Measurements from ENCODE around the gene URM1.

The URM1 gene

GRCh38 chr9:128384801-128385495 is 13.8 kb downstream of the URM1 start:
- H3K4me3 ChIP-seq (ENCODE audit: low read depth, low read length): no peak overlapping the region

- H3K4me3 ChIP-seq (ENCODE audit: low read depth, low read length): no peak overlapping the region
Observed at GRCh38 chr9:128385496-128386460, 14.6 kb downstream of the URM1 start.

- H3K4me3 ChIP-seq (ENCODE audit: low read depth, low read length): no peak overlapping the region
Observed at GRCh38 chr9:128388150-128388549, 17.0 kb downstream of the URM1 start.

- no peak overlapping the region for H3K4me3 ChIP-seq (ENCODE audit: low read depth, low read length)
Observed at GRCh38 chr9:128389395-128390149, 18.4 kb downstream of the URM1 start.

GRCh38 chr9:128390150-128390812 is 19.1 kb downstream of the URM1 start:
- H3K4me3 ChIP-seq (ENCODE audit: low read depth, low read length): no peak overlapping the region

- H3K4me3 ChIP-seq (ENCODE audit: low read depth, low read length): no peak overlapping the region
Observed at GRCh38 chr9:128390813-128391711, 19.9 kb downstream of the URM1 start.

- H3K4me3 ChIP-seq (ENCODE audit: low read depth, low read length): no peak overlapping the region
Observed at GRCh38 chr9:128391956-128392301, 20.8 kb downstream of the URM1 start.

GRCh38 chr9:128392302-128393144 is 21.3 kb downstream of the URM1 start:
- peak overlapping the region; percentile 8 for H3K4me3 ChIP-seq (ENCODE audit: low read depth, low read length)

- H3K4me3 ChIP-seq (ENCODE audit: low read depth, low read length): peak overlapping the region; percentile 8
Observed at GRCh38 chr9:128393145-128393775, 22.1 kb downstream of the URM1 start.

GRCh38 chr9:128393970-128394369 is 22.8 kb downstream of the URM1 start:
- H3K4me3 ChIP-seq (ENCODE audit: low read depth, low read length): no peak overlapping the region

GRCh38 chr9:128394379-128395168 is 23.4 kb downstream of the URM1 start:
- no peak overlapping the region for H3K4me3 ChIP-seq (ENCODE audit: low read depth, low read length)

GRCh38 chr9:128396970-128397613 is 25.9 kb downstream of the URM1 start:
- no peak overlapping the region for H3K4me3 ChIP-seq (ENCODE audit: low read depth, low read length)

- H3K4me3 ChIP-seq (ENCODE audit: low read depth, low read length): no peak overlapping the region
Observed at GRCh38 chr9:128397831-128398230, 26.7 kb downstream of the URM1 start.

- H3K4me3 ChIP-seq (ENCODE audit: low read depth, low read length): no peak overlapping the region
Observed at GRCh38 chr9:128399861-128400260, 28.7 kb downstream of the URM1 start.

- H3K4me3 ChIP-seq (ENCODE audit: low read depth, low read length): no peak overlapping the region
Observed at GRCh38 chr9:128404560-128404959, 33.4 kb downstream of the URM1 start.

- H3K4me3 ChIP-seq (ENCODE audit: low read depth, low read length): no peak overlapping the region
Observed at GRCh38 chr9:128405077-128405779, 34.1 kb downstream of the URM1 start.

GRCh38 chr9:128405780-128406171 is 34.6 kb downstream of the URM1 start:
- H3K4me3 ChIP-seq (ENCODE audit: low read depth, low read length): no peak overlapping the region
